Spleen (tissue), 13 donors: ENCODE measurements around the gene PTPN13. TPM values are rescaled to one million over a fixed set of nuclear protein-coding genes. Genes with fewer than 3 reads are reported as not detected.

Source experiments
- DNase-seq: peaks from one replicate; pipeline ENCODE4 v3.0.0-alpha.2; 2020
- H3K27ac ChIP-seq, 8 donors: fragments of 200-600 bp; sonication (generic) in 7 of 8; 1 replicate in 4 of 8; 2 replicates in 4 of 8; pipeline versions ENCODE4 v1.5.0 to v1.8.0; 2016 to 2021; ENCODE audit warnings: inconsistent platforms in 4 of 8, mild to moderate bottlenecking in 4 of 8, moderate library complexity in 1 of 8
- H3K27me3 ChIP-seq, 7 donors: fragments of 200-600 bp; sonication (generic) in 6 of 7; replicated peaks in 1 of 7; 1 replicate in 4 of 7; 2 replicates in 3 of 7; pipeline versions ENCODE4 v1.5.0 to v1.8.0; 2016 to 2021; ENCODE audit warnings: inconsistent platforms in 3 of 7, mild to moderate bottlenecking in 1 of 7
- H3K36me3 ChIP-seq, 6 donors: fragments of 200-600 bp; sonication (generic) in 5 of 6; 1 replicate in 4 of 6; 2 replicates in 2 of 6; pipeline versions ENCODE4 v1.5.0 to v1.8.0; 2016 to 2021; ENCODE audit warnings: inconsistent platforms in 2 of 6
- H3K4me1 ChIP-seq, 6 donors: fragments of 200-600 bp; sonication (generic) in 5 of 6; 1 replicate in 3 of 6; 2 replicates in 3 of 6; pipeline versions ENCODE4 v1.5.0 to v1.8.0; 2016 to 2021; ENCODE audit warnings: inconsistent platforms in 3 of 6
- H3K4me3 ChIP-seq, 8 donors: fragments of 200-600 bp; sonication (generic) in 7 of 8; 1 replicate in 4 of 8; 2 replicates in 4 of 8; pipeline versions ENCODE4 v1.5.0 to v1.8.0; 2016 to 2021; ENCODE audit warnings: inconsistent platforms in 4 of 8, mild to moderate bottlenecking in 4 of 8, moderate library complexity in 2 of 8
- H3K9me3 ChIP-seq, 8 donors: fragments of 200-600 bp; sonication (generic) in 7 of 8; 1 replicate in 4 of 8; 2 replicates in 4 of 8; pipeline versions ENCODE4 v1.5.0 to v1.8.0; 2016 to 2021; ENCODE audit warnings: inconsistent platforms in 4 of 8
- POLR2A ChIP-seq, 3 donors: fragments of 450-650 bp; IDR thresholded peaks; one replicate each; pipeline ENCODE4 v1.5.1; 2017; ENCODE audit warnings: antibody characterized with exemption in 3 of 3, mild to moderate bottlenecking in 1 of 3
- POLR2AphosphoS5 ChIP-seq, 3 donors: sonication (generic); formaldehyde crosslinking; IDR thresholded peaks; one replicate each; pipeline ENCODE4 v1.5.1; 2017; ENCODE audit warnings: antibody characterized with exemption in 3 of 3
- WGBS, 5 donors: extraction: QIAGEN DNeasy Blood & Tissue Kit in 3 of 5; methylation state at CpG; one replicate each; pipeline versions ENCODE4 v1.1.5 to v1.1.7; 2013 to 2018; 5-methylcytosine and 5-hydroxymethylcytosine counted together
- intact Hi-C: fragments of 100-400 bp; cut with DNase I; formaldehyde crosslinking; loops from one replicate; pipeline ENCODE4 v1.15.0; 2023; ENCODE audit warnings: low total_unique reads
- long read RNA-seq, 2 donors: transcript quantifications; one replicate each; lab custom pipeline, GENCODE V29; 2026
- polyA plus RNA-seq, 3 donors: library from polyadenylated mRNA; stranded (reverse); fragments of 200-250 nt; gene quantifications; one replicate each; pipeline ENCODE4 v1.2.1, GENCODE V29; 2013
- total RNA-seq, 7 donors: library from RNA; depleted of rRNA in 3 of 7; stranded (reverse); fragments of >200 nt in 3 of 7; fragmentation: NEBNext Ultra II Directional in 4 of 7; extraction: Animal tissue kit (Norgen Biotek cat#: 25700) in 4 of 7; gene quantifications; one replicate each; pipeline versions ENCODE4 v1.1.0 to v1.2.1, GENCODE V29; 2016 to 2021
- TF ChIP-seq, protein P1 (sequence below), 11 experiments: fragments of 200-600 bp in 7 of 11; fragments of 450-650 bp in 4 of 11; sonication (generic) in 4 of 11; IDR thresholded peaks in 8 of 11; conservative IDR thresholded peaks in 3 of 11; 1 replicate in 7 of 11; 2 replicates in 4 of 11; pipeline versions ENCODE4 v1.4.0 to v1.8.0; 2016 to 2021; ENCODE audit warnings: antibody characterized with exemption in 11 of 11, inconsistent platforms in 4 of 11, mild to moderate bottlenecking in 1 of 11
- donor health status: healthy with polysubstance abuse.
- donor health status: DM: no; HTN: no; CAD: no; lungs with moderate emphysema.
- donor health status: DM: no; HTN: no; CAD: no.
- donor health status: Bipolar disorder and iron deficiency.
- donor health status: healthy.
- donor health status: DM: no; HTN: no; CAD: no.
- donor health status: DM: yes; HTN: yes; CAD: no.

The PTPN13 gene, protein sequence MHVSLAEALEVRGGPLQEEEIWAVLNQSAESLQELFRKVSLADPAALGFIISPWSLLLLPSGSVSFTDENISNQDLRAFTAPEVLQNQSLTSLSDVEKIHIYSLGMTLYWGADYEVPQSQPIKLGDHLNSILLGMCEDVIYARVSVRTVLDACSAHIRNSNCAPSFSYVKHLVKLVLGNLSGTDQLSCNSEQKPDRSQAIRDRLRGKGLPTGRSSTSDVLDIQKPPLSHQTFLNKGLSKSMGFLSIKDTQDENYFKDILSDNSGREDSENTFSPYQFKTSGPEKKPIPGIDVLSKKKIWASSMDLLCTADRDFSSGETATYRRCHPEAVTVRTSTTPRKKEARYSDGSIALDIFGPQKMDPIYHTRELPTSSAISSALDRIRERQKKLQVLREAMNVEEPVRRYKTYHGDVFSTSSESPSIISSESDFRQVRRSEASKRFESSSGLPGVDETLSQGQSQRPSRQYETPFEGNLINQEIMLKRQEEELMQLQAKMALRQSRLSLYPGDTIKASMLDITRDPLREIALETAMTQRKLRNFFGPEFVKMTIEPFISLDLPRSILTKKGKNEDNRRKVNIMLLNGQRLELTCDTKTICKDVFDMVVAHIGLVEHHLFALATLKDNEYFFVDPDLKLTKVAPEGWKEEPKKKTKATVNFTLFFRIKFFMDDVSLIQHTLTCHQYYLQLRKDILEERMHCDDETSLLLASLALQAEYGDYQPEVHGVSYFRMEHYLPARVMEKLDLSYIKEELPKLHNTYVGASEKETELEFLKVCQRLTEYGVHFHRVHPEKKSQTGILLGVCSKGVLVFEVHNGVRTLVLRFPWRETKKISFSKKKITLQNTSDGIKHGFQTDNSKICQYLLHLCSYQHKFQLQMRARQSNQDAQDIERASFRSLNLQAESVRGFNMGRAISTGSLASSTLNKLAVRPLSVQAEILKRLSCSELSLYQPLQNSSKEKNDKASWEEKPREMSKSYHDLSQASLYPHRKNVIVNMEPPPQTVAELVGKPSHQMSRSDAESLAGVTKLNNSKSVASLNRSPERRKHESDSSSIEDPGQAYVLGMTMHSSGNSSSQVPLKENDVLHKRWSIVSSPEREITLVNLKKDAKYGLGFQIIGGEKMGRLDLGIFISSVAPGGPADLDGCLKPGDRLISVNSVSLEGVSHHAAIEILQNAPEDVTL (N-terminal part only)
- total RNA-seq (10 to 100 TPM in 5 of 7 donors, 1 to 10 TPM in 2; 9.3 to 20.1 (median 12.3) TPM), polyA plus RNA-seq (under 1 TPM; 0.57 to 0.90 (median 0.59) TPM)
- long read RNA-seq, donor 1 = 0 reads
- long read RNA-seq, donor 2 = 0 reads

DNA sequence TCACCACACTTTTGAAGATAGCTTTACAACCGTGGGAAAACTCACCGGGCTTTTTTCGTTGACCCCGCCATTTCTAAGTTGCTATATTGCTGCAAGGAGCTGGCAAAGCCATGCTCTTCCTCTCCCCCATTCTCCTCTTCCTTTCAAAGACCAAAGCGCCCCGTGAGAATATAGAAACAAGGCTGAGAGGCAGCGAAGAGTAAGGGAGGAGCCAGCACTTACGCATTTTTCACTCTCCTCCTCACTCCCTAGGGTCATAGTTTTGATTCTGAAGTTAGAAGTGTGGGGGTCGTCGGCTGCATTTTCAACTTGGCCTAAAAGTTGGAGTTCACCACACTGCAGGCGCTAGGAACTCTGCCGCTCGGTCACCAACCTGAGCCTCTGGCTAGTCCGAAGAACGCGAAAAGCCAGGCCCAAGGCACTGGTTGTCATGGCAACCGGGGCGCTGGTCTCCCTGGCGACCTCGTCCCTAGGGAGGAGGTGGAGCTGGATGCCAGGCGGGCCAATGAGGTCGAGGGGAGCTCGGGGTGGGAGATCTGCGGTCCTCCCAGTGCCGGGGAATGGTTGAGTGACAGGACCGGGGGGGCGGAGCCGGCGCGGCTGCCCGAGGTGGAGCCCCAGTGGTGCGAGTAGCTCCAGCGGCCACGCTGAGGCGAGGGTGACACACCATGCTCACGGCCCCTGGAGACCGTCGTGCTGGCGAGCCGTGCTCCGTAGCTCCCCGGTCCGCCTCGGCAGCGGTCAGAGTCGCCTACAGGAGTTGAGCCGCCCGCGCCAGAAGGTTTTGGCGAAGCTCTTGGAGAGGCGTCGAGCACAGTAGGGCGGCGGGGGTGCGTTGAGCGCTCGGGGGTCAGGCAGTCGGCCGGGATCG, at the start of gene PTPN13:
Gene PTPN13 (plus strand): TSS at position 628 of the 871 bp plus-strand sequence. CDS start 40,942 bp downstream, outside the sequence.
- WGBS, 5 donors = 2 to 7% (median 3%) methylated on average over 35 to 60 of the region's 60 CpGs
- intact Hi-C loops = no loop called here
- Histone ChIP-seq H3K27ac (peak within 1 kb of the TSS; percentile 64 to 91 (median 72)), H3K9me3 (no peaks in the 10 kb centered on the region), H3K36me3 (no peaks in the 10 kb centered on the region), H3K4me3 (peak within 1 kb of the TSS; percentile 40 to 77 (median 58)), H3K4me1 (peaks cover 3 to 34% (median 21%) of the 10 kb centered on the region in 6 donors), H3K27me3 (peaks cover 0 to 59% (median 15%) of the 10 kb centered on the region in 7 donors)
- TF ChIP-seq POLR2A (IDR thresholded peaks at IDR 0.05) (peak in 1 of 3 donors; percentile 73), POLR2AphosphoS5 (IDR thresholded peaks at IDR 0.05) (peak; percentile 81 to 97 (median 83))
- TF ChIP-seq, protein P1, sequence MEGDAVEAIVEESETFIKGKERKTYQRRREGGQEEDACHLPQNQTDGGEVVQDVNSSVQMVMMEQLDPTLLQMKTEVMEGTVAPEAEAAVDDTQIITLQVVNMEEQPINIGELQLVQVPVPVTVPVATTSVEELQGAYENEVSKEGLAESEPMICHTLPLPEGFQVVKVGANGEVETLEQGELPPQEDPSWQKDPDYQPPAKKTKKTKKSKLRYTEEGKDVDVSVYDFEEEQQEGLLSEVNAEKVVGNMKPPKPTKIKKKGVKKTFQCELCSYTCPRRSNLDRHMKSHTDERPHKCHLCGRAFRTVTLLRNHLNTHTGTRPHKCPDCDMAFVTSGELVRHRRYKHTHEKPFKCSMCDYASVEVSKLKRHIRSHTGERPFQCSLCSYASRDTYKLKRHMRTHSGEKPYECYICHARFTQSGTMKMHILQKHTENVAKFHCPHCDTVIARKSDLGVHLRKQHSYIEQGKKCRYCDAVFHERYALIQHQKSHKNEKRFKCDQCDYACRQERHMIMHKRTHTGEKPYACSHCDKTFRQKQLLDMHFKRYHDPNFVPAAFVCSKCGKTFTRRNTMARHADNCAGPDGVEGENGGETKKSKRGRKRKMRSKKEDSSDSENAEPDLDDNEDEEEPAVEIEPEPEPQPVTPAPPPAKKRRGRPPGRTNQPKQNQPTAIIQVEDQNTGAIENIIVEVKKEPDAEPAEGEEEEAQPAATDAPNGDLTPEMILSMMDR (IDR thresholded peaks at IDR 0.05 in 8 of 11, conservative IDR thresholded peaks at IDR 0.05 in 3 of 11) = no peak
- DNase-seq = peak; percentile 94

- WGBS, 5 donors = 84 to 98% (median 97%) methylated on average over 5 to 22 of the region's 22 CpGs
- Histone ChIP-seq H3K4me1 (peaks cover 0 to 14% (median 7%) of the 10 kb centered on the region in 6 donors), H3K27ac (no peak overlapping the region), H3K4me3 (no peak overlapping the region), H3K27me3 (peaks cover 0 to 38% (median 0%) of the 10 kb centered on the region in 7 donors), H3K36me3 (no peaks in the 10 kb centered on the region), H3K9me3 (peaks cover 0 to 3% (median 0%) of the 10 kb centered on the region in 8 donors)
- DNase-seq = no peak
- intact Hi-C loops = no loop called here
- TF ChIP-seq, protein P1 (IDR thresholded peaks at IDR 0.05 in 8 of 11, conservative IDR thresholded peaks at IDR 0.05 in 3 of 11) = no peak
- TF ChIP-seq POLR2AphosphoS5 (IDR thresholded peaks at IDR 0.05) = no peak
- no peak for TF ChIP-seq POLR2A (IDR thresholded peaks at IDR 0.05)
Measured at GRCh38 chr4:86547140-86547539, 47.0 kb upstream of the PTPN13 start.

DNA sequence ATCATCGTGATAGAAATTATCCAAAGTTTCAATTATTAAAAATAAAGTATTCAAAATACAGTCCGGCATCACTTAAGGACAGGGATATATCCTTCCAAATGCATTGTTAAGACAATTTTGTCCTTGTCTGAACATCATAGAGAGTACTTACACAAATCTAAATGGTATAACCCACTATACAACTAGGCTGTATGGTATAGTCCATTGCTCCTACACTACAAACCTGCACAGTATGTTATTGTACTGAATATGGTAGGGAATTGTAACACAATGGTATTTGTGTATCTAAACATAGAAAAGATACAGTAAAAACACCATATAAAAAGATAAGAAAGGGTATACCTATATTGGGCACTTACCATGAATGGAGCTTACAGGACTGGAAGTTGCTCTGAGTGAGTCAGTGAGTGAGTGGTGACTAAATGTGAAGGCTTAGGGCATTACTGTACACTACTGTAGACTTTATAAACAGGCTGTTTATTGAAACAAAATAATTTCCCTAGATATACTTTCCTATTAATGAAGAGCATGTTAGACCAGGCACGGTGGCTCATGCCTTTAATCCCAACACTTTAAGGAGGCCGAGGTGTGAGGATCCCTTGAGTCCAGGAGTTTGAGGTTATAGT, 44.8 kb upstream of the PTPN13 start:
- Histone ChIP-seq H3K9me3 (peaks cover 0 to 3% (median 0%) of the 10 kb centered on the region in 8 donors), H3K27me3 (peaks cover 0 to 36% (median 0%) of the 10 kb centered on the region in 7 donors), H3K36me3 (no peaks in the 10 kb centered on the region), H3K4me1 (peaks cover 0 to 11% (median 6%) of the 10 kb centered on the region in 6 donors), H3K4me3 (no peak overlapping the region), H3K27ac (no peak overlapping the region)
- DNase-seq = no peak
- TF ChIP-seq POLR2A (IDR thresholded peaks at IDR 0.05) = no peak
- TF ChIP-seq POLR2AphosphoS5 (IDR thresholded peaks at IDR 0.05) = no peak
- intact Hi-C loops = no loop called here
- WGBS, 5 donors = 92 to 95% (median 94%) methylated on average over 4 of the region's 4 CpGs
